ENCODE results near the gene RAMP3. TPM values are rescaled to one million over a fixed set of nuclear protein-coding genes. Genes with fewer than 3 reads are reported as not detected.
A peak's percentile ranks its signal among the peaks of the same experiment; 100 is the strongest.
"Not testable (repeated sequence)": the region's sequence is repeated elsewhere in the genome, so short reads cannot be mapped to it uniquely, and the experiment has no call there.

RAMP3 gene
- total RNA-seq, 4 donors from 2014 or later, result 11.9 to 182 (median 57.5) TPM

GRCh38 chr7:45203036-45203435 is 45.4 kb downstream of the RAMP3 start:
- no peak for DNase-seq
- no peaks in the 10 kb centered on the region for H3K9me3 ChIP-seq
- no peak overlapping the region for H3K4me3 ChIP-seq
- TF ChIP-seq CTCF (IDR thresholded peaks at IDR 0.05), result no peak
- no peak for TF ChIP-seq POLR2A (IDR thresholded peaks at IDR 0.05)
- intact Hi-C loops (cut with DNase I; ENCODE audit: low total_unique reads), result no loop called here
- no peaks in the 10 kb centered on the region for H3K4me1 ChIP-seq
- no peaks in the 10 kb centered on the region for H3K36me3 ChIP-seq
- H3K27ac ChIP-seq, result no peak overlapping the region
- H3K27me3 ChIP-seq, result no peaks in the 10 kb centered on the region

- intact Hi-C loops (cut with DNase I; ENCODE audit: low total_unique reads), result no loop called here
- DNase-seq, result no peak
- no peak for TF ChIP-seq CTCF (IDR thresholded peaks at IDR 0.05)
- no peak for TF ChIP-seq POLR2A (IDR thresholded peaks at IDR 0.05)
- H3K36me3 ChIP-seq, result no peaks in the 10 kb centered on the region
- H3K4me1 ChIP-seq, result no peaks in the 10 kb centered on the region
- no peaks in the 10 kb centered on the region for H3K9me3 ChIP-seq
- H3K4me3 ChIP-seq, result no peak overlapping the region
- H3K27me3 ChIP-seq, result no peaks in the 10 kb centered on the region
- peak overlapping the region; percentile 4 to 67 for H3K27ac ChIP-seq
Observed at GRCh38 chr7:45203459-45203858, 45.9 kb downstream of the RAMP3 start.

GRCh38 chr7:45203936-45204445 is 46.4 kb downstream of the RAMP3 start:
- Histone ChIP-seq H3K27me3 (no peaks in the 10 kb centered on the region), H3K27ac (peak overlapping the region; percentile 13 to 67), H3K4me3 (no peak overlapping the region), H3K36me3 (no peaks in the 10 kb centered on the region), H3K9me3 (no peaks in the 10 kb centered on the region), H3K4me1 (no peaks in the 10 kb centered on the region)
- no peak for DNase-seq
- intact Hi-C loops (cut with DNase I; ENCODE audit: low total_unique reads), result no loop called here
- TF ChIP-seq POLR2A (IDR thresholded peaks at IDR 0.05), result no peak
- no peak for TF ChIP-seq CTCF (IDR thresholded peaks at IDR 0.05)

GRCh38 chr7:45206266-45206665 is 48.7 kb downstream of the RAMP3 start:
- H3K4me1 ChIP-seq; H3K36me3 ChIP-seq; H3K27me3 ChIP-seq; intact Hi-C loops (cut with DNase I; ENCODE audit: low total_unique reads); H3K4me3 ChIP-seq; H3K9me3 ChIP-seq; H3K27ac ChIP-seq; DNase-seq: not testable (repeated sequence)

GRCh38 chr7:45209909-45210308 is 52.3 kb downstream of the RAMP3 start:
- not testable (repeated sequence) for H3K4me3 ChIP-seq

GRCh38 chr7:45211066-45211465 is 53.5 kb downstream of the RAMP3 start:
- peak overlapping the region in 1 of 2 donors; percentile 42 for H3K27ac ChIP-seq
- H3K4me3 ChIP-seq, result no peak overlapping the region
- H3K9me3 ChIP-seq, result no peaks in the 10 kb centered on the region
- H3K4me1 ChIP-seq, result no peaks in the 10 kb centered on the region
- no peaks in the 10 kb centered on the region for H3K27me3 ChIP-seq
- no peaks in the 10 kb centered on the region for H3K36me3 ChIP-seq
- TF ChIP-seq POLR2A (IDR thresholded peaks at IDR 0.05) (no peak), CTCF (IDR thresholded peaks at IDR 0.05) (no peak)
- peak in 1 of 2 donors; percentile 63 for DNase-seq
- intact Hi-C loops (cut with DNase I; ENCODE audit: low total_unique reads), result no loop called here

More at GRCh38 chr7:45209909-45210308, 52.3 kb downstream of the RAMP3 start:
- H3K4me1 ChIP-seq; H3K27me3 ChIP-seq; H3K36me3 ChIP-seq; H3K27ac ChIP-seq; H3K9me3 ChIP-seq; intact Hi-C loops (cut with DNase I; ENCODE audit: low total_unique reads); DNase-seq: not testable (repeated sequence)

Data from uterus (tissue), 4 donors.